KOPT-K1 (cell line): Measurements from ENCODE around the gene GOLIM4.
"Not testable (repeated sequence)": the region's sequence is repeated elsewhere in the genome, so short reads cannot be mapped to it uniquely, and the experiment has no call there.

Experiments used
- H3K27ac ChIP-seq: fragments of 200-600 bp; sonication (generic); 2 replicates; pipeline ENCODE4 v1.5.1; 2016; ENCODE audit warnings: antibody characterized with exemption, mild to moderate bottlenecking, low read depth, low read length; ENCODE audit not compliant: poor library complexity, severe bottlenecking
- H3K36me3 ChIP-seq: fragments of 200-600 bp; sonication (generic); 2 replicates; pipeline ENCODE4 v1.5.1; 2017; ENCODE audit warnings: antibody characterized with exemption, mild to moderate bottlenecking, low read length, moderate library complexity; ENCODE audit not compliant: insufficient read depth
- H3K9me3 ChIP-seq: fragments of 200-600 bp; sonication (generic); 2 replicates; pipeline ENCODE4 v1.5.1; 2017; ENCODE audit warnings: antibody characterized with exemption, low read length, mild to moderate bottlenecking; ENCODE audit not compliant: insufficient read depth, poor library complexity, severe bottlenecking

Gene GOLIM4

GRCh38 chr3:168095611-168096209, at the start of gene GOLIM4:
Gene GOLIM4, minus strand, starts transcription at chr3:168095924. Its CDS starts 639 bp downstream, at chr3:168095285.
- Histone ChIP-seq H3K36me3 (no peaks in the 10 kb centered on the region), H3K27ac (no peak within 1 kb of the TSS), H3K9me3 (no peaks in the 10 kb centered on the region)

GRCh38 chr3:168141405-168141998, 45.8 kb upstream of the GOLIM4 start:
- no peaks in the 10 kb centered on the region for H3K36me3 ChIP-seq
- H3K9me3 ChIP-seq = no peaks in the 10 kb centered on the region
- H3K27ac ChIP-seq = no peak overlapping the region

- H3K27ac ChIP-seq = no peak overlapping the region
- no peaks in the 10 kb centered on the region for H3K36me3 ChIP-seq
- no peaks in the 10 kb centered on the region for H3K9me3 ChIP-seq
Measured at GRCh38 chr3:168139947-168140346, 44.2 kb upstream of the GOLIM4 start.

- Histone ChIP-seq H3K36me3 (no peaks in the 10 kb centered on the region), H3K9me3 (no peaks in the 10 kb centered on the region), H3K27ac (no peak overlapping the region)
Measured at GRCh38 chr3:168138421-168138820, 42.7 kb upstream of the GOLIM4 start.

- Histone ChIP-seq H3K9me3 (no peaks in the 10 kb centered on the region), H3K36me3 (no peaks in the 10 kb centered on the region), H3K27ac (no peak overlapping the region)
Measured at GRCh38 chr3:168134931-168135330, 39.2 kb upstream of the GOLIM4 start.

GRCh38 chr3:168130250-168130649, 34.5 kb upstream of the GOLIM4 start:
- not testable (repeated sequence) for H3K36me3 ChIP-seq, H3K27ac ChIP-seq, H3K9me3 ChIP-seq

- not testable (repeated sequence) for H3K9me3 ChIP-seq, H3K27ac ChIP-seq, H3K36me3 ChIP-seq
Measured at GRCh38 chr3:168128463-168128862, 32.7 kb upstream of the GOLIM4 start.

- H3K36me3 ChIP-seq = no peaks in the 10 kb centered on the region
- H3K9me3 ChIP-seq = no peaks in the 10 kb centered on the region
- no peak overlapping the region for H3K27ac ChIP-seq
Measured at GRCh38 chr3:168127466-168127865, 31.7 kb upstream of the GOLIM4 start.

GRCh38 chr3:168124791-168125190, 29.1 kb upstream of the GOLIM4 start:
- Histone ChIP-seq H3K27ac (no peak overlapping the region), H3K36me3 (no peaks in the 10 kb centered on the region), H3K9me3 (no peaks in the 10 kb centered on the region)

GRCh38 chr3:168124291-168124690, 28.6 kb upstream of the GOLIM4 start:
- Histone ChIP-seq H3K27ac (no peak overlapping the region), H3K9me3 (no peaks in the 10 kb centered on the region), H3K36me3 (no peaks in the 10 kb centered on the region)

GRCh38 chr3:168123201-168124176, 27.8 kb upstream of the GOLIM4 start:
- Histone ChIP-seq H3K27ac (no peak overlapping the region), H3K36me3 (no peaks in the 10 kb centered on the region), H3K9me3 (no peaks in the 10 kb centered on the region)

- no peaks in the 10 kb centered on the region for H3K36me3 ChIP-seq
- H3K9me3 ChIP-seq = no peaks in the 10 kb centered on the region
- H3K27ac ChIP-seq = no peak overlapping the region
Measured at GRCh38 chr3:168121184-168122017, 25.7 kb upstream of the GOLIM4 start.

- Histone ChIP-seq H3K9me3 (no peaks in the 10 kb centered on the region), H3K27ac (no peak overlapping the region), H3K36me3 (no peaks in the 10 kb centered on the region)
Measured at GRCh38 chr3:168117853-168118313, 22.2 kb upstream of the GOLIM4 start.

GRCh38 chr3:168117059-168117458, 21.3 kb upstream of the GOLIM4 start:
- Histone ChIP-seq H3K36me3 (no peaks in the 10 kb centered on the region), H3K9me3 (no peaks in the 10 kb centered on the region), H3K27ac (no peak overlapping the region)
